NCI-H146 treated with DMSO at 0.1 percent for 48 hours (cell line): ENCODE measurements around the gene TOGARAM1.

Experiments
- DNase-seq: peaks from one replicate; lab custom pipeline; 2025; ENCODE audit not compliant: unreplicated experiment; lab: John Stamatoyannopoulos, UW

Gene TOGARAM1, protein sequence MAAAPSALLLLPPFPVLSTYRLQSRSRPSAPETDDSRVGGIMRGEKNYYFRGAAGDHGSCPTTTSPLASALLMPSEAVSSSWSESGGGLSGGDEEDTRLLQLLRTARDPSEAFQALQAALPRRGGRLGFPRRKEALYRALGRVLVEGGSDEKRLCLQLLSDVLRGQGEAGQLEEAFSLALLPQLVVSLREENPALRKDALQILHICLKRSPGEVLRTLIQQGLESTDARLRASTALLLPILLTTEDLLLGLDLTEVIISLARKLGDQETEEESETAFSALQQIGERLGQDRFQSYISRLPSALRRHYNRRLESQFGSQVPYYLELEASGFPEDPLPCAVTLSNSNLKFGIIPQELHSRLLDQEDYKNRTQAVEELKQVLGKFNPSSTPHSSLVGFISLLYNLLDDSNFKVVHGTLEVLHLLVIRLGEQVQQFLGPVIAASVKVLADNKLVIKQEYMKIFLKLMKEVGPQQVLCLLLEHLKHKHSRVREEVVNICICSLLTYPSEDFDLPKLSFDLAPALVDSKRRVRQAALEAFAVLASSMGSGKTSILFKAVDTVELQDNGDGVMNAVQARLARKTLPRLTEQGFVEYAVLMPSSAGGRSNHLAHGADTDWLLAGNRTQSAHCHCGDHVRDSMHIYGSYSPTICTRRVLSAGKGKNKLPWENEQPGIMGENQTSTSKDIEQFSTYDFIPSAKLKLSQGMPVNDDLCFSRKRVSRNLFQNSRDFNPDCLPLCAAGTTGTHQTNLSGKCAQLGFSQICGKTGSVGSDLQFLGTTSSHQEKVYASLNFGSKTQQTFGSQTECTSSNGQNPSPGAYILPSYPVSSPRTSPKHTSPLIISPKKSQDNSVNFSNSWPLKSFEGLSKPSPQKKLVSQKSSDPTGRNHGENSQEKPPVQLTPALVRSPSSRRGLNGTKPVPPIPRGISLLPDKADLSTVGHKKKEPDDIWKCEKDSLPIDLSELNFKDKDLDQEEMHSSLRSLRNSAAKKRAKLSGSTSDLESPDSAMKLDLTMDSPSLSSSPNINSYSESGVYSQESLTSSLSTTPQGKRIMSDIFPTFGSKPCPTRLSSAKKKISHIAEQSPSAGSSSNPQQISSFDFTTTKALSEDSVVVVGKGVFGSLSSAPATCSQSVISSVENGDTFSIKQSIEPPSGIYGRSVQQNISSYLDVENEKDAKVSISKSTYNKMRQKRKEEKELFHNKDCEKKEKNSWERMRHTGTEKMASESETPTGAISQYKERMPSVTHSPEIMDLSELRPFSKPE (N-terminal part only)

DNA sequence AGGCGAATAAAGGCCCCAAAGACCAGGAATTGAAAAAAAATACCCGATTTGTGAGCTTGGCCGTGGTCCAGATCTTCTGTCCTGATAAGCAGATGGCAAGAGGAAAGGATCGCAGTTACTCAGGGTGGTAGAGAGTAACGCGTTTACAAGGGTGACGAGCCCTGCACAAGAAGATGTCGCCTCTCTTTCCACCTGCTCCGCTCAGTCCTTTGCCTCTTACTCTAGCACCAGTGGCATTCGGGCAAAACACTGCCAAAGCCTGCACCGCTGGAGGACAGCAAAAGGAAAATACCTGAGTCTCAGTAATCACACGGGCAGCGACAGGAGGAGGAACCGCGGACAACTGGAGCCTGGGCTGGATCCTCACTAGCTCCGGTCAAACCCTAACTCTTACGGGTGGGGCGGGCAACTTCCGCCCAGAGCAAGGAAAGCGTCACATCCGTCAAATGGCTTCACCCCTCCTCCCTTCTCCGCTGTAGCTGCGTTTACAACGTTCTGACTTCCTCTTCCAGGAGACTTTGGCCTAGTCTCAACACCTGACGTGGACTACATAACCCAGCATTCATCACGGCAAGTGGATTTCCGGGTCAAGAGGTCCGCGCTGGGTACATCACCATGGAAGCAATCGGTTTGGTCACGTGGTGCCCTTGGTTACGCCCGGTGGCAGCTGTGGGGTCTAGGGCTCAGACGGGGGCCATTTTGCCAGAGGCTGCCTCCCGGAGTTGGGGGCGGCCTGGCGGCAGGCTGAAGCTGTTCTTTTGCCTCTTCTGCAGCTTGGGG is at the start of gene TOGARAM1, which contains the start of gene KLHL28:
TOGARAM1 (plus strand) TSS at position 637 of the 780 bp plus-strand sequence. CDS start 232 bp downstream, outside the sequence.
KLHL28 (minus strand) TSS at position 394 of the 780 bp plus-strand sequence. CDS start 16,019 bp downstream, outside the sequence.
- peak; percentile 99 for DNase-seq

DNA sequence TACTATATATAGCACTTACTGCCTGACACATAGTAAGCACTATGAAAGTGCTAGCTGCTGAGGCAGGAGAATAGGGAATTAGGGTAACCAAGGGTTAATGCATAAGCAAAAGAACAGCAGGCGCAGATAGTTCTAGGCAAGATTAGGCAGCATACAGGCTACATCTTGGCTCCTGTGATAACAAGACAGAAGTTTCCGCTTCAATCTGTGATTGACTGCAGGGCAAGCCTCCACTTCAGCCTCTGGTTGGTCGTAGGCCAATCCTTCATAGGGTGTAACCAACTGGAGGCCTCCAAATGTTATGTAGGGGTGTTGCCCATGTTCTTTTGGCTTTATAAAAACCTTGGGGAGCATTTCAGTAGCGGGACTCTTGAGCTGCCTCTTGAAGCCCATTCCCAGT is 47.1 kb upstream of the TOGARAM1 start:
- DNase-seq, result no peak

DNA sequence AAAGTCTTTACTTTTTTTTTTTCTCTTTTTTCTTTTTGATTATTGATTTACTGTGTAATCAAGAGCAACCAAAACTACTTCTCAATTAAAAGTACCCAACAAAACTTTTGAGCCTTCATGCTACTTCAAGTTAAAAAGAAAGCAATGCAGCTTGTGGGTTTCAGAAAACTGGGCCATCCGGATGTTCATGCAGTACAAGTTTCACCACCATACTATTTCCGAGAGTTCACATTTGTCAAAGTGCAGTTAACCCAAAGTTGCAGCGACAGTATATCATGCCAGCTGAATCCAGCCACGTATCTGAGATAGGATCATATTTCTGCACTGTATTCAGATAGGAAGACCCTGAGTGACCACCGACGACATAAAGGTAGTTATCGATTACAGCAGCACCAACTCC is 33.2 kb upstream of the TOGARAM1 start:
- no peak for DNase-seq

DNA sequence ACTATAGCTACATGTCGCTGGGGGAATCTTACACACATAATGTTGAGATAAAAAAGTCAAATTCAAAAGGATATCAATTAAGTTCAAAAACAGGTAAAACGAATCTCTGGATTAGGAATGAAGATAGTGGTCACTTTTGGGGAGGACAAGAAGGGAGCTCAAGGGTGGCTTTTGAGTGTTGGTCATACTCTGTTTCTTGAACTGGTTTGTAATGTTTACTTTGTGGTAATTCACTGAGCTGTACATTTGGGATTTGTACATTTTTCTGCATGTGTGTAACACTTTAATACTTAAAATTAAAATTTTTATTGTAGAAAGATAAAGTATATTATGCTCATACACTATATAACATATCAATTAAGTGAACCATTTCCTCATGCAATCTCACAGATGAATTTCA is 26.8 kb upstream of the TOGARAM1 start:
- no peak for DNase-seq

DNA sequence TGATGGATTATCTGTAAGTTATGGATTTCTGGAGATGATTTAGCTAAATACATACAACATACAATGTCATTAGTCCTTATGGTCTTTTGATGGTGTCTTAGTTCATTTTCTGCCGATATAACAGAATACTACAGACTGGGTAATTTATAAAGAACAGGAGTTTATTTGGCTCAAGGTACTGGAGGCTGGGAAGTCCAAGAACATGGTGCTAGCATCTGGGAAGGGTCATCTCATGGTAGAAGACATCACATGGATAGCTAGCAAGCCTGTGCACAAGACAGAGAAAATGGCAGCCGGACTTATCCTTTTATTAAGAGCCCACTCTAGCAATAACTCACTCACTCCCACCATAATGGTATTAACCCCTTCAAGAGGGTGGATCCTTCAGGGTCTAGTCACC is 24.4 kb upstream of the TOGARAM1 start:
- DNase-seq, result no peak

DNA sequence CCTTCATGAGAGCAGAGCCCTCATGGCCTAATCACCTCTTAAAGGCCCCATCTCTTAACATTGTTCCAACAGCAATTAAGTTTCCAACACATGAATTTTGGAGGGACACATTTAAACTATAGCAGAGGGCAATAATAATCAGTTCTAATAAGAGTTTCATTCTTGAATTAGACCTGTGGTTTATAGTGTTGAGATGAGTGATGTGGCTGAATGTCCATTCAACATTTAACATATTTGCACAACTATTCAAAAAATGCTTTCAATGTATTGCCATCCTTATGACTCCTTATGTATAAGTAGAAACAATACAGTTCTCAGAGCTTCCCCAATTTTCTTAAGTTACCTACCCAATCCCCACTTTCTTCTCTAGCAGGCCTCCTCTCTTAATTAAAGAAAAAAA is 21.8 kb upstream of the TOGARAM1 start:
- no peak for DNase-seq

DNA sequence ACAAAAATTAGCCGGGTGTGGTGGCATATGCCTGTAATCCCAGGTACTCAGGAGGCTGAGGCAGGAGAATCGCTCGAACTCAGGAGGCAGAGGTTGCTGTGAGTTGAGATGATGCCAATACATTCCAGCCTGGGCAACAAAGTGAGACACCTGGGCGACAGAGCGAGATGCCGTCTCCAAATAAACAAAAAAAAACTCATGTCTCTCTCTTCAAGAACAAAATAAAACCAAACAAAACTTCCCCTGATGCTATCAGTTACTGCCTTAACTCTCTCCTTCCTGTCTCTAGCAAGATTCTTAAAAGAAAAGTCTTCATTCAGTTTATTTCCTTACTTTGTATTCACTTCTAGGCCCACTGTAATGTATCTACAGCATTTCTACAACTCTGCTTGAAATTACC is 21.0 kb upstream of the TOGARAM1 start:
- no peak for DNase-seq

DNA sequence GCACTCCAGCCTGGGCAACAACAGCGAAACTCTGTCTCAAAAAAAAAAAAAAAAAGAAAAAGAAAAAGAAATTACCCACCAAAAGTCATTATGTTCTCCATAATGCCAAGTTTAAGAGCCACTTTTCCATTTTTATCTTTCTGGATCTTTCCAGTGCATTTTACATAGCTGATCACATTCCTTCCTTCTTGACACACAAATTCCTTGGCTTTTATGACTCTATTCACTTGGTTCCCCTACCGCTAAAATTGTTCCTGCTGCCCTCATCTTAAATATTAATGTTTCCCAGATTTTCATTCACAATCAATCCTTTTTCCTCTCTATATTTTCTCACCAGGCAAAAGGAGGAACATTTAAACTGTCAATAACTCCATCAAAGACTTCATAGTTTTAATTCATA is 20.4 kb upstream of the TOGARAM1 start:
- no peak for DNase-seq

DNA sequence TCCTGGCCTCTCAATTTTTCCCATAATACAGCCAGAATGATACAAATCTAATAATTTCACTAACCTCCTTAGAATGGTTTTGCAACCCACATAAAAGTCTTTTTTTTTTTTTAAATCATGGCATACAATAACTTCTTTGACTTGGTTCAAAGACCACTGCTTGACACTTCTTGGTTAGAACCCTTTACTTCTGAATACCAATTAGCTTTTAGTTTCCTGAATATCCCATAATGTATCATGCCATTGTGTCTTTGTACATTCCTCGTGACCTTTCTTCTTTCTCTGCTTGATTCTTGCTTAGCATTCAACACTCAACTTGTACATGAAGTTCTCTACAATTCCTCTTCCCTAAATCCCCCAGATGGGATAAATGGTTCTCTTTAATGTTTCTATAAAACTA is 19.6 kb upstream of the TOGARAM1 start:
- no peak for DNase-seq

DNA sequence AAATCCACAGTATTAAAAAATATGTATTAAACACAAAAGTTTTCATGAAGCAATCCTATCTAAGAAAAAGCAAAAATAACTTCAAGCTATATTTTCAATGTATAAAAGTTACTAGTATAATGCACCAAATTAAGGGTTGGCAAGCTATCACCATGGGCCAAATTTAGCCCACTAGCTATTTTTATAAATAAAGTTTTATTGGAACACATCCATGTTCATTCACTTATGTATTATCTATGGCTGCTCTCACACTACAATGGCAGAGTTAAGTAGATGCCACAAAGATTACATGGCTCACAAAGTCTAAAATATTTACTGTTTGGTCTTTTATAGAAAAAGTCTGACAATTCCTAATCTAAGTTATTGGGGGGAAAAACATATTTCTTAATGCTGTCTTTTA is 17.9 kb upstream of the TOGARAM1 start:
- no peak for DNase-seq

DNA sequence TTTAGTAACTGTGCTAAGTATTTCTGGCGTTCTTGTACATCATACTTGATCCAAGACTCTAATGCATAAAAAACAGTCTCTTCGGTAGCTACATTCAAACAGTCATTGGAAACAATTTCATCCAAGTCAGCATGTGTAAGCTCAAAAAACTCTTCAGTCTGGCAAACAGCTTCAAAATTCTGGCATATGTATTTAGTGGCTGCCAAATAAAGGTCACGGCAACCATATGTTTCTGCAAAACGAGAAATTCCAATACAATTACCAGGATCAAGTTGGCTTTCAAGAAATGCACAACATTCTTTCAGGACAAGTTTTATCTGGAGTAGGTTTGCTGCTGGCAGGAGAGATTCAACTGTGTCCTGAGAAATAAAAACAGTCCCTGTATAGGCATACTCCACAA is 16.7 kb upstream of the TOGARAM1 start:
- no peak for DNase-seq

DNA sequence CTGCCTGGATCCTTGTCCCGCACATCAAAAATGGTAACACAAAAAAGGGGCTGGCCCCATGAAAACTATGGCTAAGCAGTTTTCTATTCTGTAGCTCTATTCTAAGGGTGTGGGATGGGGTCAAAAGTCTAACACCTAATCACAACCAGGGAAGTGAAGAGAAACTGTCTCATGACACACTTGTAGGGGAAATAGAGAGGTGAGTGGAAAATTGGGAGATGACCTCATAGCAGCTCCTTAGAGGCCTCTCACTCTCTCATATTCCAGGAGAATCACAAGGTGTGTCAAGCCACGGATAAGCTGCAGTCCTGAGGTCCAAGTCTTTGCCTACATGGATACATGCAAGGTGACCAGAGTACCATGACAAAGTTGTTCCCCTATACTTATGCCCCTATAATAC is 10.9 kb upstream of the TOGARAM1 start:
- DNase-seq, result no peak

DNA sequence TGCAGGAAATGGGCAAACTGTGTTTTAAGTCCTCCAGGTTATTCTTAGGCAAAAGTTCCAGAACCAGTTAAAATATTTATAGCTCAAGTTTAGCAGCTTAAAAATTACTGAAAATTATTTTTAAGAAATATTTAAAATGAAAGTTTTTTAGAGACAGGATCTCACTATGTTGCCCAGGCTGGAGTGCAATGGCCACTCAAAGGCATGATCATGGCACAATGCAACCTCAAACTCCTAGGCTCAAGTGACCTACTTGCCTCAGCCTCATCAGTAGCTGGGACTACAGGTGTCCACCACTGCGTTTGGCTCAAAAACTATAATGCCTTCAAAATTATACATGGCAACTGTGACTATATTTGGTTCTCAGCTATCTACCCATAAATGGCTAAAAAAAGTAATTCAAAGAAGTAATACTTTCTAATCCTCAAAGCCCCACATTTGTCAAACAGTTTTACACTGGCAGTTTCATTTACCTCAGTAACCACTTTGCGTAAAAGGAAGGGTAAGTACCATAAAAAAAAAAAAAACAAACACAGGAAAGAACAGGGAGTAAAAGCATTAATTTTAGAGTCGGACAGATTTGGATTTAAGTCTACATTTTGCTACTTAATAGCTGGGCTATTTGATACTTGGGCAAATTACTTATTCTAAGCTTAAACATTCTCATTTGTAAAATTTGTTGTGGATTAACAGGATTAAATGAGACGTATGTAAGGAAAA is 9.4 kb upstream of the TOGARAM1 start:
- DNase-seq, result no peak

DNA sequence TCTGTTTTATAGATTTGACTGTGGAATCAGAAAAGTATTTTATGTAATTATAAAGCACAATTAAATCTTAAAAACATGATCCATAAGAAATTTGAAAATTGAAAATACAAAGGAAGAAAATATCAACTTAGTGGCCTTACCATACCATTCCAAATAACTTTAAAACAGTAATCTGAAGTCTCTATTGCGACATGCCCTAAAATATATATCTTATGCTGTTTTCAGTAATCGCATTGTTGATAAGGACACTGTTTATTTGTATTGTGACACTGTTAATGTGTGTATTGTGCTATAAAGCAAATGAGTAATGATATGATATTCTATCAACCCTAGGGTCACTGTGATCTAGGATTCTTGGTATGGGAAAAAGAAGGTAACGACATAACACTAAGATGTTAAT is 7.2 kb upstream of the TOGARAM1 start:
- no peak for DNase-seq

DNA sequence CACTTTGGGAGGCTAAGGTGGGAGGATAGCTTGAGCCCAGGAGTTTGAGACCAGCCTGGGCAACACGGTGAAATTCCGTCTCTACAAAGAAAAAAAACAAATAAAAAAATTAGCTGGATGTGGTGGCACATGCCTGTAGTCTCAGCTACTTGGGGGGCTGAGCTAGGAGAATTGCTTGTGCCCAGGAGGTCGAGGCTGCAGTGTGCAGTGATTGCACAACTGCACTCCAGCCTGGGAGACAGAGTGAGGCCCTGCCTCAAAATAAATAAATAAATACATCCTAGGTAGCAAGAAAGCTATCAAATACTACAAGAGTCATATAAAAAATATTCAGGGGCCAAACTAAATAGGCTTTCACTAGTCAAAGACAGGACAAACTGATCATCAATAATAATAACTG is 6.5 kb upstream of the TOGARAM1 start:
- DNase-seq, result no peak

DNA sequence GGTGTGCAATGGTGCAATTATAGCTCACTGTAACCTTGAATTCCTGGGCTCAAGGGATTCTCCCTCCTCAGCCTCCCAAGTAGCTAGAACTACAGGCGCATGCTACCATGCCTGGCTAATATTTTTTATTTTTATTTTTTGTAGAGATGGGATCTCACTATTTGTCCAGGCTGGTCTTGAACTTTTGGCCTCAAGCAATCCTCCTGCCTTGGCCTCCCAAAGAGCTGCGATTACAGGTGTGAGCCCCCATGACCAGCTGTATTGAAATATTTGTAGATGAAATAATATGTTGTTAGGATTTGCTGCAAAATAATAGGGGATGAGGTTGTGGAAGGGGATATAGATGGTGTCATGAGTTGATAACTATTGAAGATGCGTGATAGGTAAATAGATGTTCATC is 5.1 kb upstream of the TOGARAM1 start:
- DNase-seq, result no peak

DNA sequence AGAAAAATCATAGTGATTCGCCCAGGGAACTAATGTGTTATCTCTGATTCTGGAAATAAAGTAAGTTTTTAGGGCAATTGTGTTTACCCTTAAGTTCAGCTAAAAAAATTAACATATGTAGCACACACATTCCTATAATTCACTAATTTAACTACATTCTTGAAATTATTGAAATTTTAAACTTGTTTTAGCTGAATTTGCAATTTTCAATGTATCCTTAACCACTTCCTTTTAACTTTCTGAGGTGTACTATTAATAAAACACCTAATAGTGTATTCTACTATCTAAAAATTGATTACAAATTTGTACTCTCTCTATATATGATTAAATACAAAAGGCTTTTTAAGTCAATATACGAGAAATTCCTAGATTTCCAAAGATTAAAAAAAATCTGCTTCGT is 2.5 kb upstream of the TOGARAM1 start:
- DNase-seq, result no peak

DNA sequence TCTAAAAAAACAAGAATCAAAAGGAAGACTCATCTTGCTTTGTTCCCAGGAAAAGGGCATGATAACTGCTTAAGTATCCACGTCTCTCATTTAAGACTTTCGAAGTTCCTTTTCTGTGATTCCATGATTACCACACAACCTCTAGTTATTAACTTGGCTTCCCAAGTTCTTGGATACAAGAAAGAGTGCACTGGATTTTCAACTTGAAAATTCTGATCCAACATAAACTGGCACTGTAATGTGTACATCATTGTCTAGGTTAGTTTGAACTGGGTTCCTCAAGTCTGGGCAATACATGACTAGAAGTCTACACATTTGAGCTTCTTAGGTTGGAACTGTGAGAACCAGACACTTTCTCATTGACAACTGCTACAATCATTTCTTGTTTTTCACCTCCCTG is 1.8 kb upstream of the TOGARAM1 start:
- no peak for DNase-seq

DNA sequence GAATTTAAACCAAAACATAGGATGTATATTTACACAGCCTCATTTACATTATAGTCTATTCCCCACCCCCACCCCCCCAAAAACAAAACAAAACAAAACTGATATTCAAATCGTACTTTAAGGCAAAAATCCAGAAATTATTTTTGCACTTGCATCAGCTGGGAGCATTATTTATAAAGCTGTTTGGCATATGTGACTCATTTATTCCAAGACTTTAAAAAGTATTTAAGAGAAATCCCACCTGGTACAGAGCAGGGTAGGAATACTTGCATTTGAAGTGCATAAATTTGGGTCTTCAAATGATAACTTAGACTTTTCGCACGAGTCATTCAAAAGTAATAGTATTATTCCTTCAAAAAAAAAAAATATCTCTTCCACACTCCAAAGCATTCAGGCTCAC is 1.3 kb upstream of the TOGARAM1 start:
- no peak for DNase-seq

DNA sequence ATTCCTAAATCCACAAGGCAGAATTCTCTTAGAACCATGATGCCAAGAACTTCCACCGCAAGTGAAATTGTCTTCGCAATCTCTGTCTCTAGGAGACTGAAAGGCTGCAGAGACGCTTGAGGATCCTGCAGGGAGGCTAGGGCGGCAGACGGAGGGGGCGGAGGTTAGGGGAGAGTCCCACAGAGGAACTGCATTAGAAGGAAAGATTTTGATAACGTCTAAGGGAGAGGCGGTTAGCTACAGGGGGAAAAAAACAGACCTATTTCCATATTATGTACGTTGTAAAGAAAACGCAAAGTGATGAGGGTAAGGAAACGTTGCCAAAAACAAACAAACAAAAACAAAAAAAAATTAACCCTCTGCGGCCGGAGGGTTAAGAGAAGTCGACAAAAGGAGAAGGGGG is 838 bp upstream of the TOGARAM1 start:
- DNase-seq, result no peak
